NCI-H82 treated with DMSO at 0.1 percent for 48 hours (cell line): Measurements from ENCODE around the gene AAGAB.
"Not testable (repeated sequence)": the region's sequence is repeated elsewhere in the genome, so short reads cannot be mapped to it uniquely, and the experiment has no call there.

ENCODE experiments used
- DNase-seq: peaks from one replicate; lab custom pipeline; 2025; ENCODE audit not compliant: unreplicated experiment; lab: John Stamatoyannopoulos, UW

AAGAB gene

GRCh38 chr15:67154249-67154648 lies 100.2 kb downstream of the AAGAB start:
- DNase-seq: no peak

- DNase-seq: not testable (repeated sequence)
These were observed 101.4 kb downstream of the AAGAB start for GRCh38 chr15:67153044-67153443.

GRCh38 chr15:67152429-67152828 lies 102.0 kb downstream of the AAGAB start:
- no peak for DNase-seq
